HG03520 (cell line): ENCODE data around the gene CDSN.

ENCODE experiments used
- ATAC-seq: cut with Tn5 transposase; IDR thresholded peaks from one replicate; pipeline ENCODE4 v1.9.1; 2021; ENCODE audit warnings: mild to moderate bottlenecking, moderate library complexity; ENCODE audit not compliant: unreplicated experiment

Gene CDSN

DNA sequence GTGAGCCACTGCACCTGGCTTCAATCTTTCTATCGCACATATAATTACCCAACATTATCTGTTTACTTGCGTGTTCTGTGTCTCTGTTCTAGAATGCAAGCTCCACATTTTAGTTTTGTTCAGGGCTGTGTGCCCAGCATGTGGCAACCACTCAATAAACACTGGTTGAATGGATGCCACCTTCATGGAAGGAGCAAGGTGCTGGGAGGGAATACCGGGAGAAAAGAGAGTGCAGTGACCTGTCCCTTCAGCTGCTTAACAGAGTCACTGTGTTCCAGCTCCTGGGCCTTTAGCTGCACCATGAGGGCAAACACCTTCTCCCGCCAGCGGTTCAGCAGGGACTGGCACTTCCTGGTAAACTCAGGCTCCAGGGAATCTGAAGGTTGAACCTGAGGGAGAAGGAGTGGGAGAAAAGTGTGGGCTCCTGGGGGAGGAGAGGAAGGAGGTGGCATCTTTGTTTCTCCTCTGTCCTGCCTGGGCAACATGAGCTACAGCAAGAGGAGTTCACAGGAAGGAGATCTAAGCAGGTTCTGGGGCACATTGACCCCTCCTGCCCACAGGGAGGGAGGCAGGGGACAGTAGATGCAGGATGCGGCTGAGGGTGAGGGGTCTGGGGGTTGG, 29.7 kb upstream of the CDSN start:
- no peak for ATAC-seq

DNA sequence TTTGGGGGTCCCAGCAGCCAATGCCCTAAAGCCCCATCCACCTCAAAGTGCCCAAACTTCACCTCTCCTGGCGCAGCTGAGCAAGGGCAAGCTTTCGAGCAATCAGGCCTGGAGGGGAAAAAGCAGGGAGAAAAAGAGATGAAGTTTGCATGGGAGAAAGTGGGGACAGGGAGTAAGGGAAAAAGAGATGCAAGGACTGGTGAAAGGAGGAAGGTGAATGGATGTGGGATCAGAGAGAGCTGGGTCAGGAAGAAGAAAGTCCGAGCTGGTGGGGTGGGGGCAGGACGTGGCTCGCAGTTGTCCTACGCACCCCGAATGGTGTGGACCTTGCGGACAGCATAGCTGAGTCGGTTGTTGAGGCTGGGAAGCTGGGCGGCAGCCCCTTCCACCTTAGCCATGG, 25.1 kb upstream of the CDSN start:
- no peak for ATAC-seq

GRCh38 chr6:31144970-31145340, 24.7 kb upstream of the CDSN start:
- ATAC-seq, result no peak

DNA sequence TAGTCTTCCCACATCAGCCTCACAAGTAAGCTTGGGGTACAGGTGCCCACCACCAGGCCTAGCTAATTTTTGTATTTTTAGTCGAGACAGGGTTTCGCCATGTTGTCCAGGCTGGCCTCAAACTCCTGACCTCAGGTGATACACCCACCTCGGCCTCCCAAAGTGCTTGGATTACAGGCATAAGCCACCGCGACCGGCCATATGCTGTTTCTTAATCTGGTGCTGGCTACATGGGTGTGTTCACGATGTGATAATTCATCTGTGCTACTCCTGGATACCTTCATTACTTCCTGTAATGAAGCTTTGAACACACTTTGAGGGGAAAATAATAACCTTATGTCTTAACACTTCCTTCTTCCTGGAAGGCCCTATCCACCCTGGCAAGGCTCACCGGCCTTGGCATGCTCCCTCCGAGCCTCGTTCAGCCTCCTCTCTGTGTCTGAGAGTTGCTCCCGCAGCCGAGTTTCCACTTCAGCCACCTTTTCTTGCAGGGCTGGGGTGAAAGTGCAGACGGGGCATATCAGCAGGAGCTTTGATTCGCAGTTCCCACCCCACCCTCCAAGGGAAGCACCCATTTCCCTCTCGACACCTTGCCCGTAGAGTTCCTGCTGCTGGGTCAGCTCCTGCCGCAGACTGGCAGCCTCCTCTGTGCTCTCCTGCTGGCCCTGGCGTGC, 24.2 kb upstream of the CDSN start:
- ATAC-seq, result no peak

DNA sequence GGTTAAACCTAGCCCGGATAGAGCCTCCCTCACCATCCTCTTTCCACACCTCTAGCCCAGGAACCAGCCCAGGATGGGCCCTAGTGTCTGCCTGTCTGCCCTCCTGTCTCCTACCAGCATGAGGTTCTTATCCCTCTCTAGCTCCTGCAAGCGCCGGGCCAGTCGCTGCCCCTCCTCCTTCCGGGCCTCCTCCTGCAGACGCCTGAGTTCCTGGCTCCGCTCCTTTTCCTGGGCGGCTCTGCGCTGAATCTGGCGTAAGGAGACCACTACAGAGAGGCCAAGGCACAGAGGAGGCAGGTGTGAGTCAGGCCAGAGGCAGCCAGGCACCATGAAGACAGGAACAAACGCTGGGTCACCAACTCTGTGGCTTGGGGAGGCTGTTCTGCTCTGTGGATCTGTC, 22.9 kb upstream of the CDSN start:
- ATAC-seq, result no peak

GRCh38 chr6:31142361-31142761, 22.1 kb upstream of the CDSN start:
- no peak for ATAC-seq

GRCh38 chr6:31140643-31141042, 20.4 kb upstream of the CDSN start:
- ATAC-seq, result no peak

- no peak for ATAC-seq
Observed at GRCh38 chr6:31139599-31139998, 19.4 kb upstream of the CDSN start.

DNA sequence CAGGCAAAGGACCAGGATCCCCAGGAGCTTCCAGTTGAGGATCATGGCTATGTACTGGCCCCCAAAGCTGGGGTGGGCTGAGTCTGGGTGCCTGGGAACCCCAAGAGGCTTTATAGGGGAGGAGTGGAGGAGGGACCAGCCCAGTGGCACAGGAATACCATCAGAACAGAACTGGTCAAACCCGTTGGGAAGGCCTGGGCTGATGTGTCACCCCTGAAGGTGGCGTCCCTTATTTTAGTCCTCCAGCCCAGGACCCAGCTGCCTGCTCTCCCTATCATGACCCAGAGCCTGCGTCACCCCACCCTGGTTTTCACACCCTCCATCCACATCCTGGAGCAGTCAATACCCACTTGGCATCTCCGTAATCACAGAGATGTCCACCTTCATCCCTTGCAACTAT, 18.7 kb upstream of the CDSN start, which contains the start of gene PSORS1C2:
PSORS1C2 (minus strand) TSS at position 85 of the 400 bp plus-strand sequence; CDS start at position 45, 40 bp downstream.
- no peak for ATAC-seq

DNA sequence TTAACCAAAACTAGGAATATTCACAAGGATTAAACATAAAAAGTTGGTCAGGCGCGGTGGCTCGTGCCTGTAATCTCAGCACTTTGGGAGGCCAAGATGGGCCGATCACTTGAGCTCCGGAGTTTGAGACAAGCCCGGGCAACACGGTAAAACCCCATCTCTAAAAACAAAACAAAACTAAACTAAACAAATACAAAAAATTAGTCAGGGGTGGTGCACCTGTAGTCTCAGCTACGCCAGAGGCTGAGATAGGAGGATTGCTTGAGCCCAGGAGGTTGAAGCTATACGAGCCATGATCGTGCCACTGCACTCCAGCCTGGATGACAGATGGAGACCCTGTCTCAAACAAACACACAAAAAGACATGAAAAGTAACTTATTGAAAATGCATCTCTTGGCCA, 15.5 kb upstream of the CDSN start:
- ATAC-seq, result no peak

- ATAC-seq, result no peak
Observed at GRCh38 chr6:31132806-31133205, 12.6 kb upstream of the CDSN start.

DNA sequence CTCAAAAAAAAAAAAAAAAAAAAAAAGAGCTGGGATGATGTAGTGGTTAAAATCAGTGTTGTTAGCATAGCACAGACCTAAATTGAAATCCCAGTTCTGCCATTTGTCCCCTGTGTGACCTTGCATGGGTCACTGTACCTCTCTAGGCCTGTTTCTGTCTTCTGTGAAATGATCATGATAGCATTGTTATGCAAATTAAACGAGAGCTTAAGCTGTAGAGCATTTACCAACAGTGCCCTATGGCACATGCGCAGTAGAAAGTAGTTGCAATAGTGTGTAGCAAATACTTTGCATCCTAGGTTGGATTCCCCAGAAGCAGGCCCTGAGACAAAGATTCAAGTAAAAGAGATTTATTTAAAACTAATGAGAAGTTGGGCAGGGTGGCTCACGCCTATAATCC, 11.3 kb upstream of the CDSN start:
- ATAC-seq, result no peak

GRCh38 chr6:31130751-31131150, 10.5 kb upstream of the CDSN start:
- no peak for ATAC-seq

DNA sequence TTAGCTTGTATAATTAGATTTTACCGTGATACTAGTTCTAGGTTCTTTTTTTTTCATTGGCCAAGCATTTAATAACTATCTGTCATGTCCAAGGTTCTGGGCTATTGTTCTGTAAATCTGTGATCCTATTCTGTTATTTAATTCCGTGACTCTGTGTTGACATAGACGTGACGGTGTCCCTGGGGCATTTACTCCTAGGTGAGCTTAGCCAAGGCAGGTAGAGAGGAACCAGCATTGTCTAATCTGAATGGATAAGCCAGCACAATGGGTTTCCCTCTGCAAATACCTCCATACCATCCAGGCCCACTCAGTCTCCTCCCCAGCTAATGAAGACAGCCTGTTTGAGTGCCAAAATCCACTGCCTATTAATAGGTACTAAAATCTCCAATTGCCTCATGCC, 8.9 kb upstream of the CDSN start:
- ATAC-seq, result no peak

DNA sequence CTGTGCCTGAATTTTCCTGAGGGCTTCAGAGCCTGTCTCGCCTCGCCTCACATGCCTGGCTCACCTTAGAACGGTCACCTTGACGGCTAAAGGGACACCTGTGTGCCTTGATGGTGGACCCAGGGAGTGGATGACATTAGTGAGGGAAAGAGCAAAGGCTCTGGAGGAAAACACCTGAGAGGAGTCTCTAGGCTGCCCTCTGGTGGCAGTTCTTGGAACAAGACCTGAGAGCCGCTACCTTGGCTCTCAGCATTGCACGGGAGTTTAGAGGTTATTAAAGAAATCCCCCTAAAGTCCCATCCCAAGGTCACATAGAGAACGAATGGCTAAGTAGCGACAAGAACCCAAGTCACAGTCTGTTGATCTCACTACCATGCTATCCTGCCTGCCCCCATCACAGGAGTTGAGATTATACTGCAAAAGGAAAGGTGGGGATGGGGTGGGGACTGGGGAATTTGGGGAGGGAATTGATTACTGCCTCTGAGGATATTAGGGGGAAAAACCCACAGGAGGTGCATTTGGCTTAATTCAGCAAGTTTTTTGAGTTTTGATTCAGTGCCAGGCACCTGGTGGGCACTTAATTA, 7.9 kb upstream of the CDSN start:
- no peak for ATAC-seq

GRCh38 chr6:31126396-31127175, 6.3 kb upstream of the CDSN start:
- ATAC-seq, result no peak

GRCh38 chr6:31125586-31126363, 5.5 kb upstream of the CDSN start:
- ATAC-seq, result no peak

DNA sequence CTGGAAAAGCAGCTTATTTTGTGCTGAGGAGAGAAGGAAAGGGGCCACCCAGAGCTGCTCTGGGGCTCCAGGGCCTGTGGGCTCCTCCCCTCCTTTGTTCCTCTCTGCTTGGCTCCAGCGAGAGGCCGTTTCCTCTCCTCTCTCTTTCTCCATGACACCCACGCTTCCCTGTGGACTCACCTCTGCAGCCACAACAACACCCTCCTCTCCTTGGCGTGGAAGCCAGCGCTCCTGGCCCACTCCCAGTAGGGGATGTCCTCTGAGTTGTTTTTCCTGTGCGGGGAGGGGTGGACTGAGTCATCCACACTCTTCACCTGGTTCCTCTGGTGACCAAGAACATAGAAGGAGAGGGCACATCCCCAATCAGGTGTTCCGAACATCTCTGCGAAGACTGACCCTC, 4.9 kb upstream of the CDSN start:
- ATAC-seq, result no peak

GRCh38 chr6:31122791-31123706, 2.8 kb upstream of the CDSN start:
- no peak for ATAC-seq
